SK-N-SH (cell line): Measurements from ENCODE around the gene NECTIN2. TPM values are rescaled to one million over a fixed set of nuclear protein-coding genes. Genes with fewer than 3 reads are reported as not detected.

ENCODE experiments used
- CTCF ChIA-PET: fragments of 300-600, 350-600 bp; formaldehyde crosslinking; extraction: SDS; loops from one replicate; lab custom pipeline; 2021; lab: Yijun Ruan, JAX
- POLR2A ChIA-PET: fragments of 350-600 bp; sonication (Branson Sonifier 250); formaldehyde crosslinking; extraction: SDS; loops from one replicate; lab custom pipeline; 2020; ENCODE audit warnings: antibody characterized with exemption, inconsistent platforms; lab: Yijun Ruan, JAX
- DNase-seq: peaks from one replicate; pipeline ENCODE4 v3.0.0; 2012
- H2AFZ ChIP-seq: fragments of 200-600 bp; sonication (generic); 2 replicates; pipeline ENCODE4 v1.8.1; 2016; ENCODE audit warnings: antibody characterized with exemption, mild to moderate bottlenecking, low read depth
- H3F3A ChIP-seq: fragments of 200-600 bp; sonication (generic); replicated peaks from 2 replicates; pipeline ENCODE3; 2016; ENCODE audit warnings: antibody characterized with exemption, mild to moderate bottlenecking; ENCODE audit not compliant: insufficient read depth
- H3K27ac ChIP-seq, 2 experiments: fragments of 200-500 bp in 1 of 2; fragments of 200-600 bp in 1 of 2; sonication (Bioruptor generic) in 1 of 2; sonication (generic), shearing (Covaris generic) in 1 of 2; 2 replicates each; pipeline versions ENCODE4 v1.5.1 to v1.6.1; 2014 to 2016; ENCODE audit warnings: low read depth in 2 of 2, inconsistent platforms in 1 of 2, low read length in 1 of 2, mild to moderate bottlenecking in 1 of 2, mixed read lengths in 1 of 2
- H3K27me3 ChIP-seq: fragments of 200-600 bp; sonication (generic), shearing (Covaris generic); 2 replicates; pipeline ENCODE4 v1.6.1; 2016; ENCODE audit warnings: mixed run types; ENCODE audit not compliant: insufficient read depth
- H3K36me3 ChIP-seq, 2 experiments: fragments of 200-500 bp in 1 of 2; fragments of 200-600 bp in 1 of 2; sonication (Bioruptor generic) in 1 of 2; sonication (generic) in 1 of 2; replicated peaks in 1 of 2; 2 replicates each; pipeline versions ENCODE3 to v1.5.1; 2014 to 2016; ENCODE audit warnings: low read length in 1 of 2, mild to moderate bottlenecking in 1 of 2; ENCODE audit not compliant: insufficient read depth in 2 of 2, control insufficient read depth in 1 of 2
- H3K4me1 ChIP-seq, 2 experiments: fragments of 200-500 bp in 1 of 2; fragments of 200-600 bp in 1 of 2; sonication (Bioruptor generic) in 1 of 2; sonication (generic), shearing (Covaris generic) in 1 of 2; 2 replicates each; pipeline versions ENCODE4 v1.5.1 to v1.6.1; 2014 to 2016; ENCODE audit warnings: low read depth in 1 of 2, low read length in 1 of 2, mixed run types in 1 of 2; ENCODE audit not compliant: insufficient read depth in 2 of 2, control insufficient read depth in 1 of 2
- H3K4me2 ChIP-seq: fragments of 200-600 bp; sonication (generic), shearing (Covaris generic); 2 replicates; pipeline ENCODE4 v1.6.1; 2017; ENCODE audit warnings: mixed run types
- H3K4me3 ChIP-seq, 2 experiments: fragments of 200-500 bp in 1 of 2; fragments of 200-600 bp in 1 of 2; sonication (Bioruptor generic) in 1 of 2; sonication (generic), shearing (Covaris generic) in 1 of 2; 2 replicates each; pipeline versions ENCODE4 v1.5.1 to v1.8.1; 2014 to 2016; ENCODE audit warnings: low read depth in 2 of 2, inconsistent platforms in 1 of 2, low read length in 1 of 2, mild to moderate bottlenecking in 1 of 2, mixed read lengths in 1 of 2, moderate library complexity in 1 of 2
- H3K79me2 ChIP-seq: fragments of 200-600 bp; sonication (generic); 2 replicates; pipeline ENCODE4 v1.8.1; 2017; ENCODE audit warnings: mild to moderate bottlenecking; ENCODE audit not compliant: insufficient read depth
- H3K9ac ChIP-seq: fragments of 200-600 bp; sonication (generic); 2 replicates; pipeline ENCODE4 v1.6.1; 2017; ENCODE audit warnings: mixed run types
- H3K9me2 ChIP-seq: fragments of 200-600 bp; sonication (generic); 2 replicates; pipeline ENCODE4 v1.6.1; 2017; ENCODE audit warnings: mixed run types
- H3K9me3 ChIP-seq: fragments of 200-600 bp; sonication (generic); 2 replicates; pipeline ENCODE4 v1.6.1; 2017; ENCODE audit warnings: mixed run types, mild to moderate bottlenecking, moderate library complexity
- H4K20me1 ChIP-seq: fragments of 200-600 bp; sonication (generic); 2 replicates; pipeline ENCODE4 v1.6.1; 2017; ENCODE audit warnings: mild to moderate bottlenecking, mixed run types; ENCODE audit not compliant: insufficient read depth
- CTCF ChIP-seq: fragments of 200-600 bp; sonication (generic); IDR thresholded peaks from 2 replicates; pipeline ENCODE4 v1.6.1; 2017; ENCODE audit warnings: antibody characterized with exemption, mild to moderate bottlenecking, moderate library complexity
- ELF1 ChIP-seq: IDR thresholded peaks from 2 replicates; pipeline ENCODE4 v1.4.0; 2012
- EP300 ChIP-seq, 2 experiments: IDR thresholded peaks; 2 replicates each; pipeline versions ENCODE4 v1.4.0 to v1.6.1; 2012; ENCODE audit warnings: borderline replicate concordance in 1 of 2, low read depth in 1 of 2, low read length in 1 of 2
- EZH2phosphoT487 ChIP-seq: fragments of 200-600 bp; sonication (generic); IDR thresholded peaks from 2 replicates; pipeline ENCODE4 v1.6.1; 2017; ENCODE audit warnings: low read depth, mixed run types, mild to moderate bottlenecking, antibody characterized with exemption, moderate library complexity, borderline replicate concordance
- FOSL2 ChIP-seq: IDR thresholded peaks from 2 replicates; pipeline ENCODE4 v1.4.0; 2012; ENCODE audit warnings: low read depth, mild to moderate bottlenecking, moderate library complexity, borderline replicate concordance
- FOXJ3 ChIP-seq: sonication (generic); formaldehyde crosslinking; IDR thresholded peaks from 2 replicates; pipeline ENCODE4 v1.5.1; 2020; ENCODE audit warnings: mild to moderate bottlenecking, missing genetic modification reagents
- GABPA ChIP-seq: IDR thresholded peaks from 2 replicates; pipeline ENCODE4 v1.4.0; 2012; ENCODE audit warnings: low read depth, mild to moderate bottlenecking
- GATA2 ChIP-seq: sonication (generic); formaldehyde crosslinking; IDR thresholded peaks from 2 replicates; pipeline ENCODE4 v1.5.0; 2020; ENCODE audit warnings: mild to moderate bottlenecking, missing genetic modification reagents
- IRF3 ChIP-seq: fragments of 150-350 bp; IDR thresholded peaks from 2 replicates; pipeline ENCODE4 v1.6.1; 2016; ENCODE audit warnings: mild to moderate bottlenecking, low read depth, low read length
- JUND ChIP-seq: IDR thresholded peaks from 2 replicates; pipeline ENCODE4 v1.4.0; 2012
- MEF2A ChIP-seq: IDR thresholded peaks from 2 replicates; pipeline ENCODE4 v1.4.0; 2012; ENCODE audit warnings: low read depth, borderline replicate concordance
- PBX3 ChIP-seq: IDR thresholded peaks from 2 replicates; pipeline ENCODE4; 2012
- RFX5 ChIP-seq: IDR thresholded peaks from 2 replicates; pipeline ENCODE4 v1.6.1; 2012; ENCODE audit warnings: mild to moderate bottlenecking, improper control_type of control experiment, low read length
- SIN3A ChIP-seq: IDR thresholded peaks from 2 replicates; pipeline ENCODE4 v1.6.1; 2012; ENCODE audit warnings: low read depth, mild to moderate bottlenecking, low read length, moderate library complexity, borderline replicate concordance
- TEAD4 ChIP-seq: IDR thresholded peaks from 2 replicates; pipeline ENCODE4 v1.4.0; 2012; ENCODE audit warnings: mild to moderate bottlenecking, borderline replicate concordance; ENCODE audit not compliant: insufficient read depth
- USF2 ChIP-seq: fragments of 150-350 bp; IDR thresholded peaks from 2 replicates; pipeline ENCODE4 v1.6.1; 2017; ENCODE audit warnings: antibody characterized with exemption, low read length, low read depth, borderline replicate concordance
- WGBS: methylation state at CpG from one replicate; pipeline ENCODE4 v1.1.6; 2017; ENCODE audit warnings: low lambda C conversion rate; 5-methylcytosine and 5-hydroxymethylcytosine counted together
- polyA plus RNA-seq, 3 experiments: library from polyadenylated mRNA; depleted of rRNA; stranded (reverse); fragments of >200 nt; gene quantifications; 2 replicates each; pipeline ENCODE4 v1.2.3, GENCODE V29; 2012
- TF ChIP-seq, protein P1 (sequence below): IDR thresholded peaks from 2 replicates; pipeline ENCODE4 v1.4.0; 2012; ENCODE audit warnings: low read depth, borderline replicate concordance

NECTIN2 gene
- polyA plus RNA-seq, 1 of the 3 experiments (the other 2 are of a cell fraction) = 121 TPM

DNA sequence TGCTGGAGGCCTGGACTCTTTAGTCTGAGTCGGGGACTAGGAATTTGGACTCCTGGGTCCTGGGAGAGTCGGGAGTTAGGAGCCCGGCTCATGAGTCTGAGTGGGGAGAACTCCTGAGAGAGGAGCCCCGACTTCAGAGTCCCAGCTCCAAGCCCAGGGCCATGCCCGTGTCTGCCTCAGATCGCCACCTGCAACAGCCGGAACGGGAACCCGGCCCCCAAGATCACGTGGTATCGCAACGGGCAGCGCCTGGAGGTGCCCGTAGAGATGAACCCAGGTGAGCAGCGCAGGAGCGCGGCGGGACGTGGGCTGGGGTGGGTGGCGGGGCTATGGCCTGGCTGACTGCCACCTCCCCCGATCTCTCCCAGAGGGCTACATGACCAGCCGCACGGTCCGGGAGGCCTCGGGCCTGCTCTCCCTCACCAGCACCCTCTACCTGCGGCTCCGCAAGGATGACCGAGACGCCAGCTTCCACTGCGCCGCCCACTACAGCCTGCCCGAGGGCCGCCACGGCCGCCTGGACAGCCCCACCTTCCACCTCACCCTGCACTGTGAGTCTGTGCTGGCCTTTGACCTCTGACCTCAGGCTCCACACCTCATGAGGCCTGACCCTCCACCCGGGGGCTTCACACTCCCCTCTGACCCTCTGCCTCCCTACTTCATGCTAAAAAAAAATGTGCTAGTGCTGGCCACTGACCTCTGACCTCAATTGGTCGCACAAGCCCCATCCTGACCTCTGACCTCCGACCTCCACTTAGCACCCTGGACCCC lies 32.8 kb upstream of the NECTIN2 start:
- no peak for TF ChIP-seq GABPA
- TF ChIP-seq CTCF = peak; percentile 7; the same call in 1 of the 2 replicates
- Histone ChIP-seq H3F3A (no peaks in the 10 kb centered on the region), H4K20me1 (no peaks in the 10 kb centered on the region), H3K36me3 (no peaks in the 10 kb centered on the region), H3K4me2 (no peak overlapping the region), H3K9me3 (no peaks in the 10 kb centered on the region), H3K4me3 (no peak overlapping the region), H3K9me2 (no peaks in the 10 kb centered on the region), H3K79me2 (no peaks in the 10 kb centered on the region), H3K4me1 (peaks cover 5 to 11% of the 10 kb centered on the region in 2 experiments; a peak in 2 of 4 replicates), H3K9ac (no peak overlapping the region), H3K27me3 (no peaks in the 10 kb centered on the region), H2AFZ (no peak overlapping the region), H3K27ac (no peak overlapping the region)
- CTCF ChIA-PET = no interaction called here
- 81% methylated on average over 24 of the region's 38 CpGs for WGBS
- POLR2A ChIA-PET = no interaction called here
- no peak for DNase-seq

DNA sequence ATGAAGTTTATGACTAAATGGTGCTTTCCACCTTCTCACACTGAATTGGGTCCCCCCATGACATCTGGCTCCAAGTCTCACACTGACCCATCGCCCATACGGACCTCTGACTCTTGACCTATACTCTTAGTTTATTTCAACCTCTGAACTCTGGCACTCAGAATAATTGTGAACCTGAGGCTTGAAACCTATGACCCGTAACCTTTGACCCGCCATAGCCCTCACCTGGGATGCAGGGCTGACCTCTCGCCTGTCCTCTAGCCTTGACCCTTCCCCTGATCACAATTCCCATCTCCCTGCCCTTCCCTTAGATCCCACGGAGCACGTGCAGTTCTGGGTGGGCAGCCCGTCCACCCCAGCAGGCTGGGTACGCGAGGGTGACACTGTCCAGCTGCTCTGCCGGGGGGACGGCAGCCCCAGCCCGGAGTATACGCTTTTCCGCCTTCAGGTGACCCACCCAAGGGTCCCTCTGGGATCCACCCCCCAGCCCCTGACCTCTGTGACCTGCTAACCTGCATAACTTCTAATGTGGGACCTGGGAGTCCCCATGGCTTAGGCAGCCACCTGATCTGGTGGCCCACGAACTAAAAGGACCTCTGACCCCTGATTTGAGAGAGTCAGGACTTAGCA lies 32.1 kb upstream of the NECTIN2 start:
- Histone ChIP-seq H3K36me3 (no peaks in the 10 kb centered on the region), H3K79me2 (no peaks in the 10 kb centered on the region), H4K20me1 (no peaks in the 10 kb centered on the region), H3K4me2 (no peak overlapping the region), H3K9ac (no peak overlapping the region), H3K9me2 (no peaks in the 10 kb centered on the region), H2AFZ (no peak overlapping the region), H3K4me1 (peaks cover 0 to 6% of the 10 kb centered on the region in 2 experiments; a peak in 1 of 4 replicates), H3K27me3 (no peaks in the 10 kb centered on the region; the same call in 1 of the 2 replicates), H3K27ac (no peak overlapping the region), H3K9me3 (no peaks in the 10 kb centered on the region), H3F3A (no peaks in the 10 kb centered on the region), H3K4me3 (no peak overlapping the region)
- ChIA-PET CTCF (no interaction called here), POLR2A (no interaction called here)
- 73% methylated on average over 9 of the region's 16 CpGs for WGBS
- DNase-seq = no peak
- no peak for TF ChIP-seq IRF3
- no peak for TF ChIP-seq EZH2phosphoT487
- TF ChIP-seq CTCF = no peak
- TF ChIP-seq ELF1 = no peak
- TF ChIP-seq GATA2 (CRISPR knock-in tag) = no peak
- TF ChIP-seq MEF2A = no peak
- TF ChIP-seq GABPA = no peak
- TF ChIP-seq JUND = no peak
- TF ChIP-seq, protein P1, sequence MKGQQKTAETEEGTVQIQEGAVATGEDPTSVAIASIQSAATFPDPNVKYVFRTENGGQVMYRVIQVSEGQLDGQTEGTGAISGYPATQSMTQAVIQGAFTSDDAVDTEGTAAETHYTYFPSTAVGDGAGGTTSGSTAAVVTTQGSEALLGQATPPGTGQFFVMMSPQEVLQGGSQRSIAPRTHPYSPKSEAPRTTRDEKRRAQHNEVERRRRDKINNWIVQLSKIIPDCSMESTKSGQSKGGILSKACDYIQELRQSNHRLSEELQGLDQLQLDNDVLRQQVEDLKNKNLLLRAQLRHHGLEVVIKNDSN = no peak
- no peak for TF ChIP-seq SIN3A
- TF ChIP-seq USF2 = no peak
- TF ChIP-seq RFX5 = no peak
- no peak for TF ChIP-seq PBX3
- no peak for TF ChIP-seq EP300 (IDR thresholded peaks at IDR 0.05; ENCODE audit: borderline replicate concordance in 1 of 2, low read depth in 1 of 2, low read length in 1 of 2)
- no peak for TF ChIP-seq FOXJ3 (CRISPR knock-in tag)
- TF ChIP-seq FOSL2 = no peak
- TF ChIP-seq TEAD4 = no peak
